ENCODE measurements around the gene FEZF1.

The FEZF1 gene

GRCh38 chr7:122303531-122304318 lies 825 bp downstream of the FEZF1 start:
- Histone ChIP-seq H3K4me3 (ENCODE audit: low read length) (peak overlapping the region; percentile 45), H2AFZ (ENCODE audit: low read depth, low read length) (peak overlapping the region; percentile 12), H3K36me3 (ENCODE audit: insufficient read depth, low read length) (no peaks in the 10 kb centered on the region), H3K9me3 (ENCODE audit: low read length) (peaks cover 4% of the 10 kb centered on the region), H3K27me3 (ENCODE audit: insufficient read depth, low read length) (peaks cover 95% of the 10 kb centered on the region), H3K4me1 (ENCODE audit: insufficient read depth, low read length) (peaks cover 35% of the 10 kb centered on the region)

- Histone ChIP-seq H3K9me3 (ENCODE audit: low read length) (peaks cover 4% of the 10 kb centered on the region), H3K27me3 (ENCODE audit: insufficient read depth, low read length) (peaks cover 95% of the 10 kb centered on the region), H3K4me3 (ENCODE audit: low read length) (no peak overlapping the region)
These were observed 1.6 kb downstream of the FEZF1 start for GRCh38 chr7:122302761-122303530.

GRCh38 chr7:122301858-122302760 lies 2.4 kb downstream of the FEZF1 start:
- Histone ChIP-seq H3K4me1 (ENCODE audit: insufficient read depth, low read length) (peaks cover 33% of the 10 kb centered on the region), H3K9me3 (ENCODE audit: low read length) (peaks cover 4% of the 10 kb centered on the region), H3K4me3 (ENCODE audit: low read length) (no peak overlapping the region), H3K36me3 (ENCODE audit: insufficient read depth, low read length) (no peaks in the 10 kb centered on the region), H3K27me3 (ENCODE audit: insufficient read depth, low read length) (peaks cover 89% of the 10 kb centered on the region), H2AFZ (ENCODE audit: low read depth, low read length) (no peak overlapping the region)

More at GRCh38 chr7:122302761-122303530, 1.6 kb downstream of the FEZF1 start:
- Histone ChIP-seq H2AFZ (ENCODE audit: low read depth, low read length) (no peak overlapping the region), H3K36me3 (ENCODE audit: insufficient read depth, low read length) (no peaks in the 10 kb centered on the region), H3K4me1 (ENCODE audit: insufficient read depth, low read length) (peaks cover 35% of the 10 kb centered on the region)

- peaks cover 81% of the 10 kb centered on the region for H3K27me3 ChIP-seq (ENCODE audit: insufficient read depth, low read length)
- no peak overlapping the region for H3K4me3 ChIP-seq (ENCODE audit: low read length)
- no peak overlapping the region for H2AFZ ChIP-seq (ENCODE audit: low read depth, low read length)
- H3K36me3 ChIP-seq (ENCODE audit: insufficient read depth, low read length): no peaks in the 10 kb centered on the region
- peaks cover 4% of the 10 kb centered on the region for H3K9me3 ChIP-seq (ENCODE audit: low read length)
- peaks cover 24% of the 10 kb centered on the region for H3K4me1 ChIP-seq (ENCODE audit: insufficient read depth, low read length)
These were observed 3.4 kb downstream of the FEZF1 start for GRCh38 chr7:122300956-122301833.

GRCh38 chr7:122300211-122300932 lies 4.2 kb downstream of the FEZF1 start:
- Histone ChIP-seq H3K36me3 (ENCODE audit: insufficient read depth, low read length) (no peaks in the 10 kb centered on the region), H3K9me3 (ENCODE audit: low read length) (peaks cover 4% of the 10 kb centered on the region), H2AFZ (ENCODE audit: low read depth, low read length) (peak overlapping the region; percentile 44), H3K4me1 (ENCODE audit: insufficient read depth, low read length) (peaks cover 17% of the 10 kb centered on the region), H3K27me3 (ENCODE audit: insufficient read depth, low read length) (peaks cover 73% of the 10 kb centered on the region), H3K4me3 (ENCODE audit: low read length) (peak overlapping the region; percentile 15)

- Histone ChIP-seq H2AFZ (ENCODE audit: low read depth, low read length) (peak overlapping the region; percentile 44), H3K36me3 (ENCODE audit: insufficient read depth, low read length) (no peaks in the 10 kb centered on the region), H3K27me3 (ENCODE audit: insufficient read depth, low read length) (peaks cover 67% of the 10 kb centered on the region), H3K9me3 (ENCODE audit: low read length) (peaks cover 4% of the 10 kb centered on the region), H3K4me3 (ENCODE audit: low read length) (peak overlapping the region; percentile 15), H3K4me1 (ENCODE audit: insufficient read depth, low read length) (peaks cover 11% of the 10 kb centered on the region)
These were observed 4.8 kb downstream of the FEZF1 start for GRCh38 chr7:122299624-122300210.

GRCh38 chr7:122298618-122299017 lies 5.9 kb downstream of the FEZF1 start:
- peaks cover 56% of the 10 kb centered on the region for H3K27me3 ChIP-seq (ENCODE audit: insufficient read depth, low read length)
- peaks cover under 1% of the 10 kb centered on the region for H3K4me1 ChIP-seq (ENCODE audit: insufficient read depth, low read length)

GRCh38 chr7:122298131-122298530 lies 6.4 kb downstream of the FEZF1 start:
- no peak overlapping the region for H3K4me3 ChIP-seq (ENCODE audit: low read length)
- H3K36me3 ChIP-seq (ENCODE audit: insufficient read depth, low read length): no peaks in the 10 kb centered on the region
- H2AFZ ChIP-seq (ENCODE audit: low read depth, low read length): no peak overlapping the region
- no peaks in the 10 kb centered on the region for H3K4me1 ChIP-seq (ENCODE audit: insufficient read depth, low read length)
- H3K9me3 ChIP-seq (ENCODE audit: low read length): peaks cover 4% of the 10 kb centered on the region
- H3K27me3 ChIP-seq (ENCODE audit: insufficient read depth, low read length): peaks cover 52% of the 10 kb centered on the region

More at GRCh38 chr7:122298618-122299017, 5.9 kb downstream of the FEZF1 start:
- Histone ChIP-seq H3K36me3 (ENCODE audit: insufficient read depth, low read length) (no peaks in the 10 kb centered on the region), H3K9me3 (ENCODE audit: low read length) (peaks cover 4% of the 10 kb centered on the region), H3K4me3 (ENCODE audit: low read length) (no peak overlapping the region), H2AFZ (ENCODE audit: low read depth, low read length) (no peak overlapping the region)

- Histone ChIP-seq H2AFZ (ENCODE audit: low read depth, low read length) (no peak overlapping the region), H3K9me3 (ENCODE audit: low read length) (peaks cover 3% of the 10 kb centered on the region), H3K36me3 (ENCODE audit: insufficient read depth, low read length) (no peaks in the 10 kb centered on the region), H3K4me3 (ENCODE audit: low read length) (no peak overlapping the region), H3K27me3 (ENCODE audit: insufficient read depth, low read length) (no peaks in the 10 kb centered on the region), H3K4me1 (ENCODE audit: insufficient read depth, low read length) (no peaks in the 10 kb centered on the region)
These were observed 13.4 kb downstream of the FEZF1 start for GRCh38 chr7:122291189-122291588.

GRCh38 chr7:122290476-122290875 lies 14.1 kb downstream of the FEZF1 start:
- Histone ChIP-seq H3K36me3 (ENCODE audit: insufficient read depth, low read length) (no peaks in the 10 kb centered on the region), H3K27me3 (ENCODE audit: insufficient read depth, low read length) (no peaks in the 10 kb centered on the region), H3K9me3 (ENCODE audit: low read length) (peaks cover 3% of the 10 kb centered on the region), H3K4me3 (ENCODE audit: low read length) (no peak overlapping the region), H2AFZ (ENCODE audit: low read depth, low read length) (no peak overlapping the region), H3K4me1 (ENCODE audit: insufficient read depth, low read length) (no peaks in the 10 kb centered on the region)

- Histone ChIP-seq H3K9me3 (ENCODE audit: low read length) (peaks cover 3% of the 10 kb centered on the region), H3K27me3 (ENCODE audit: insufficient read depth, low read length) (no peaks in the 10 kb centered on the region), H3K4me1 (ENCODE audit: insufficient read depth, low read length) (no peaks in the 10 kb centered on the region), H2AFZ (ENCODE audit: low read depth, low read length) (no peak overlapping the region), H3K4me3 (ENCODE audit: low read length) (no peak overlapping the region), H3K36me3 (ENCODE audit: insufficient read depth, low read length) (no peaks in the 10 kb centered on the region)
These were observed 15.1 kb downstream of the FEZF1 start for GRCh38 chr7:122289426-122289825.

Measured in neuron (in vitro differentiated cells).